AG08396 (cell line): ENCODE measurements around the gene DNAH9.

Experiments
- DNase-seq: peaks from one replicate; pipeline ENCODE4 v3.0.0; 2012; ENCODE audit warnings: low spot score, mixed read lengths

The DNAH9 gene

GRCh38 chr17:11598274-11599221, at the start of gene DNAH9:
Gene DNAH9, plus strand, starts transcription at chr17:11598470. Its CDS starts 29 bp downstream, at chr17:11598499.
- DNase-seq, result peak; percentile 33

- no peak for DNase-seq
Measured at GRCh38 chr17:11550431-11550830, 47.8 kb upstream of the DNAH9 start.

GRCh38 chr17:11551442-11551841, 46.8 kb upstream of the DNAH9 start:
- DNase-seq, result no peak

- no peak for DNase-seq
Measured at GRCh38 chr17:11553135-11553534, 45.1 kb upstream of the DNAH9 start.

GRCh38 chr17:11554042-11554441, 44.2 kb upstream of the DNAH9 start:
- DNase-seq, result no peak

- DNase-seq, result no peak
Measured at GRCh38 chr17:11554542-11554941, 43.7 kb upstream of the DNAH9 start.

- DNase-seq, result no peak
Measured at GRCh38 chr17:11555530-11555929, 42.7 kb upstream of the DNAH9 start.

- no peak for DNase-seq
Measured at GRCh38 chr17:11557727-11558452, 40.4 kb upstream of the DNAH9 start.

GRCh38 chr17:11558681-11559234, 39.5 kb upstream of the DNAH9 start:
- no peak for DNase-seq

GRCh38 chr17:11559601-11560000, 38.7 kb upstream of the DNAH9 start:
- no peak for DNase-seq

GRCh38 chr17:11561281-11561680, 37.0 kb upstream of the DNAH9 start:
- DNase-seq, result no peak

GRCh38 chr17:11561702-11562101, 36.6 kb upstream of the DNAH9 start:
- no peak for DNase-seq

- DNase-seq, result no peak
Measured at GRCh38 chr17:11564589-11565380, 33.5 kb upstream of the DNAH9 start.

GRCh38 chr17:11565591-11565990, 32.7 kb upstream of the DNAH9 start:
- DNase-seq, result no peak

GRCh38 chr17:11578998-11579397, 19.3 kb upstream of the DNAH9 start:
- no peak for DNase-seq

- no peak for DNase-seq
Measured at GRCh38 chr17:11580677-11581076, 17.6 kb upstream of the DNAH9 start.

GRCh38 chr17:11582217-11582616, 16.1 kb upstream of the DNAH9 start:
- DNase-seq, result no peak

GRCh38 chr17:11583306-11583992, 14.8 kb upstream of the DNAH9 start:
- no peak for DNase-seq

GRCh38 chr17:11589716-11590115, 8.6 kb upstream of the DNAH9 start:
- no peak for DNase-seq

- DNase-seq, result no peak
Measured at GRCh38 chr17:11601661-11602060, 3.4 kb downstream of the DNAH9 start.

GRCh38 chr17:11608396-11608795, 10.1 kb downstream of the DNAH9 start:
- no peak for DNase-seq
